Immature natural killer cell (primary cell): ENCODE data around the gene SULT1A2. TPM values are rescaled to one million over a fixed set of nuclear protein-coding genes. Genes with fewer than 3 reads are reported as not detected.
A peak's percentile ranks its signal among the peaks of the same experiment; 100 is the strongest.

Source experiments
- DNase-seq, 3 donors: peaks; one replicate each; pipeline ENCODE4 v3.0.0; 2022; ENCODE audit warnings: mixed read lengths in 1 of 3
- H3K27ac Mint-ChIP-seq, 6 donors: one replicate each; pipeline ENCODE4 v1.8.0; 2020; ENCODE audit warnings: mixed read lengths in 6 of 6, mild to moderate bottlenecking in 5 of 6, inconsistent platforms in 4 of 6, moderate library complexity in 3 of 6
- H3K27me3 Mint-ChIP-seq, 3 donors: one replicate each; pipeline ENCODE4 v1.8.0; 2020 to 2021; ENCODE audit warnings: low read depth in 3 of 3, mild to moderate bottlenecking in 3 of 3, mixed read lengths in 3 of 3, moderate library complexity in 3 of 3, inconsistent platforms in 1 of 3
- H3K36me3 Mint-ChIP-seq, 3 donors: one replicate each; pipeline ENCODE4 v1.8.0; 2020; ENCODE audit warnings: mixed read lengths in 3 of 3, inconsistent platforms in 2 of 3, mild to moderate bottlenecking in 2 of 3
- H3K4me1 Mint-ChIP-seq, 2 donors: one replicate each; pipeline ENCODE4 v1.8.0; 2020; ENCODE audit warnings: inconsistent platforms in 2 of 2, mild to moderate bottlenecking in 2 of 2, mixed read lengths in 2 of 2, moderate library complexity in 1 of 2
- H3K4me3 Mint-ChIP-seq, 5 donors: one replicate each; pipeline ENCODE4 v1.8.0; 2020; ENCODE audit warnings: mild to moderate bottlenecking in 5 of 5, mixed read lengths in 5 of 5, inconsistent platforms in 3 of 5, moderate library complexity in 3 of 5
- H3K9me3 Mint-ChIP-seq, 6 donors: one replicate each; pipeline ENCODE4 v1.8.0; 2020; ENCODE audit warnings: mild to moderate bottlenecking in 6 of 6, mixed read lengths in 6 of 6, inconsistent platforms in 4 of 6, moderate library complexity in 3 of 6
- polyA plus RNA-seq, 3 donors: library from polyadenylated mRNA; unstranded; fragments of 300-500 nt; fragmentation: Illumina TruSeq; gene quantifications; one replicate each; pipeline ENCODE4 v1.2.3, GENCODE V29; 2021

SULT1A2 gene
- polyA plus RNA-seq, 3 donors from 2014 or later: 0.44 TPM; not detected in 2

- H3K27me3 Mint-ChIP-seq: peaks cover 0 to 2% (median 0%) of the 10 kb centered on the region in 3 donors
- H3K4me3 Mint-ChIP-seq: no peak overlapping the region
- no peak for DNase-seq
- H3K9me3 Mint-ChIP-seq: no peaks in the 10 kb centered on the region
- H3K4me1 Mint-ChIP-seq: peaks cover 0 to 2% of the 10 kb centered on the region in 2 donors
- H3K27ac Mint-ChIP-seq: no peak overlapping the region
- peaks cover 0 to 30% (median 3%) of the 10 kb centered on the region in 3 donors for H3K36me3 Mint-ChIP-seq
Observed at GRCh38 chr16:28590384-28591340, 6.2 kb downstream of the SULT1A2 start.

DNA sequence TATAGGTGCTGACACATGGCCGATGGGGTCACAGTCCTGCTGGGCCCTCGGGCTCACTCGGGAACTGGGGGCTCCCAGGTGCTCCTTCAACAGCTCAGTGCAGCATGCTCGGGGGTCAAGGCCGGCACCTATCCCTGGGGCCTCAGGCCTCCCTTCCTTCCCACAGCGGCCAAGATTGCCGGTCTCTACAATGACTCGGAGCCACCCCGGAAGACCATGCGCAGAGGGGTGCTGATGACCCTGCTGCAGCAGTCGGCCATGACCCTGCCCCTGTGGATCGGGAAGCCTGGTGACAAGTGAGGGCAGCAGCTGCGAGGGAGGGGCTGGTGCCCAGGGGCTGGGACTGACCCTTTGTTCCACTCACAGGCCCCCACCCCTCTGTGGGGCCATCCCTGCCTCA is 6.9 kb downstream of the SULT1A2 start:
- Mint-ChIP-seq H3K4me3 (no peak overlapping the region), H3K9me3 (no peaks in the 10 kb centered on the region), H3K4me1 (peaks cover 0 to 2% of the 10 kb centered on the region in 2 donors), H3K36me3 (peaks cover 3 to 31% (median 4%) of the 10 kb centered on the region in 3 donors), H3K27me3 (peaks cover 0 to 2% (median 0%) of the 10 kb centered on the region in 3 donors), H3K27ac (no peak overlapping the region)
- no peak for DNase-seq

- peaks cover 0 to 2% of the 10 kb centered on the region in 2 donors for H3K4me1 Mint-ChIP-seq
- H3K27me3 Mint-ChIP-seq: peaks cover 0 to 2% (median 0%) of the 10 kb centered on the region in 3 donors
- H3K9me3 Mint-ChIP-seq: no peaks in the 10 kb centered on the region
- no peak overlapping the region for H3K27ac Mint-ChIP-seq
- no peak for DNase-seq
- no peak overlapping the region for H3K4me3 Mint-ChIP-seq
- H3K36me3 Mint-ChIP-seq: peaks cover 4 to 31% (median 4%) of the 10 kb centered on the region in 3 donors
Observed at GRCh38 chr16:28589069-28589468, 7.8 kb downstream of the SULT1A2 start.

- Mint-ChIP-seq H3K27ac (peak overlapping the region in 1 of 6 donors; percentile 4), H3K27me3 (peaks cover 0 to 2% (median 2%) of the 10 kb centered on the region in 3 donors), H3K36me3 (peaks cover 4 to 40% (median 5%) of the 10 kb centered on the region in 3 donors), H3K4me3 (no peak overlapping the region), H3K9me3 (no peaks in the 10 kb centered on the region), H3K4me1 (no peaks in the 10 kb centered on the region)
- DNase-seq: no peak
Observed at GRCh38 chr16:28587386-28587785, 9.5 kb downstream of the SULT1A2 start.

DNA sequence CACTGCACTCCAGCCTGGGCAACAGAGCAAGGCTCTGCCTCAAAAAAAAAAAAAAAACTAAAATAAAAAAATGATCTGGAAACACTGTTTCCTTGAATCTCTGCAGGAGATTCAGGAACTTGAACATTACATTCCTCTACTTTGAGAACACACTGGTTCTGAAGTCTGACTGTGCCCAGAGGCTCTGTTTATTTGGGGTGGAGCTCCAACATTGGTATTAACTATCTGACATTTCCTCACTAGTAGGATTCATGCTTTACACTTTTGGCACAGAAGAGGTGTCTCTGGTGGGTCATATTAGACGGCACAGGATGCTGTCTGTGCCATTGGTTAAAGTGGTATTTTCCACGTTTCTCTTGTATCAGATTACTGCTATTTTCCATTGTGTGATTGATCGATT is 10.4 kb downstream of the SULT1A2 start:
- DNase-seq: no peak
- Mint-ChIP-seq H3K9me3 (no peaks in the 10 kb centered on the region), H3K4me1 (no peaks in the 10 kb centered on the region), H3K27ac (no peak overlapping the region), H3K36me3 (peaks cover 10 to 43% (median 11%) of the 10 kb centered on the region in 3 donors), H3K27me3 (peaks cover 0 to 2% (median 2%) of the 10 kb centered on the region in 3 donors), H3K4me3 (no peak overlapping the region)

GRCh38 chr16:28585674-28586073 is 11.2 kb downstream of the SULT1A2 start:
- H3K4me3 Mint-ChIP-seq: no peak overlapping the region
- H3K27me3 Mint-ChIP-seq: peaks cover 0 to 2% (median 2%) of the 10 kb centered on the region in 3 donors
- H3K36me3 Mint-ChIP-seq: peaks cover 10 to 43% (median 15%) of the 10 kb centered on the region in 3 donors
- no peaks in the 10 kb centered on the region for H3K9me3 Mint-ChIP-seq
- no peak for DNase-seq
- no peak overlapping the region for H3K27ac Mint-ChIP-seq
- no peaks in the 10 kb centered on the region for H3K4me1 Mint-ChIP-seq

DNA sequence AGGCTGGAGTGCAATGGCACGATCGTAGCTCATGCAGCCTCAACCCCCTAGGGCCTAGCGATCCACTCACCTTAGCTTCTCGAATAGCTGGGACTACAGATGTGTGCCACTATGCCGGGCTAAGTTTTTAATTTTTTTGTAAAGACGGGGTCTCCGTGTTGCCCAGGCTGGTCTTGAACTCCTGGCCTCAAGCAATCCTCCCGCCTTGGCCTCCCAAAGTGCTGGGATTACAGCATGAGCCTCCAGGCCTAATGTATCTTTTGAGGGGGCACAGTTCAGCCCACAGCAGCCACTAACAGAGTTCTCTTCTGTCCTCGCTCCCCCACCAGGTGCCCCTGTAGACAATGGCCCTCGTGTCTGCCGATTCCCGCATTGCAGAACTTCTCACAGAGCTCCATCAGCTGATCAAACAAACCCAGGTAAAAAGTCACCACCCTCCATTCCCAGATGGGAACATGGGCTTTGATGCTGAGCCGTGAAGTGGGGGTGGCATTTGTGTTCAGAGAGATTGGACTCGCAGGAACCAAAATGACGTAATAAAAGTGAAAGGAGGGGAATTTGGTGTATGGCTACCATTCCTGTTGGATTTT is 16.0 kb downstream of the SULT1A2 start:
- no peak overlapping the region for H3K4me3 Mint-ChIP-seq
- peaks cover 2 to 5% of the 10 kb centered on the region in 2 donors for H3K4me1 Mint-ChIP-seq
- H3K36me3 Mint-ChIP-seq: peaks cover 14 to 29% (median 15%) of the 10 kb centered on the region in 3 donors
- H3K9me3 Mint-ChIP-seq: no peaks in the 10 kb centered on the region
- H3K27me3 Mint-ChIP-seq: peaks cover 0 to 2% (median under 1%) of the 10 kb centered on the region in 3 donors
- no peak overlapping the region for H3K27ac Mint-ChIP-seq
- DNase-seq: no peak

DNA sequence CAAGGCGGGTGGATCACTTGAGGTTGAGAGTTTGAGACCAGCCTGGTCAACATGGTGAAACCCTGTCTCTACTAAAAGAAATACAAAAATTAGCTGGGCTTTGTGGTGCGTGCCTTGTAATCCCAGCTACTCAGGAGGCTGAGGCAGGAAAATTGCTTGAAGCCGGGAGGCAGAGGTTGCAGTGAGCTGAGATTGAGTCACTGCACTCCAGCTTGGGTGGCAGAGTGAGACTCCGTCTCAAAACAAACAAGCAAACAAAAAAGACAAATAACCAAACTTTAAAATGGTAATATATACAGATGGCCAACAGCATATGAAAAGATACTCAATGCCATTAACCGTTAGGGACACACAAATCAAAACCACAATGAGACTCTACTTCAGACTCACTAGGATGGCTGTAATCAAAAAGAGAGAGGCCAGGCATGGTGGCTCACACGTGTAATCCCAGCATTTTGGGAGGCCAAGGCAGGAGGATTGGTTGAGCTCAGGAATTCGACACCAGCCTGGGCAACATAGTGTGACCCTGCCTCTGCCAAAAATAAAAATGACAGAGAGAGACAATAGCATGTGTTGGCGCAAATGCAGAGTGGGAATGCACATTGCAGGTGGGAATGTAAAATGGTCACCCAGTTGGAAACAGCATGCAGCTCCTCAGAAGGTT is 21.3 kb downstream of the SULT1A2 start:
- H3K9me3 Mint-ChIP-seq: no peaks in the 10 kb centered on the region
- H3K4me1 Mint-ChIP-seq: peaks cover 34 to 46% of the 10 kb centered on the region in 2 donors
- H3K27me3 Mint-ChIP-seq: no peaks in the 10 kb centered on the region
- peaks cover 0 to 6% (median 5%) of the 10 kb centered on the region in 3 donors for H3K36me3 Mint-ChIP-seq
- H3K27ac Mint-ChIP-seq: no peak overlapping the region
- no peak overlapping the region for H3K4me3 Mint-ChIP-seq
- DNase-seq: no peak

- DNase-seq: no peak
- Mint-ChIP-seq H3K9me3 (no peaks in the 10 kb centered on the region), H3K4me3 (no peak overlapping the region), H3K36me3 (peaks cover 0 to 5% (median 5%) of the 10 kb centered on the region in 3 donors), H3K27ac (peak overlapping the region in 1 of 6 donors; percentile 2), H3K27me3 (no peaks in the 10 kb centered on the region), H3K4me1 (peaks cover 34 to 46% of the 10 kb centered on the region in 2 donors)
Observed at GRCh38 chr16:28574925-28575324, 21.9 kb downstream of the SULT1A2 start.

- DNase-seq: no peak
- H3K4me3 Mint-ChIP-seq: no peak overlapping the region
- H3K36me3 Mint-ChIP-seq: peaks cover 0 to 5% (median 3%) of the 10 kb centered on the region in 3 donors
- H3K4me1 Mint-ChIP-seq: peaks cover 37 to 46% of the 10 kb centered on the region in 2 donors
- H3K9me3 Mint-ChIP-seq: no peaks in the 10 kb centered on the region
- H3K27me3 Mint-ChIP-seq: no peaks in the 10 kb centered on the region
- peak overlapping the region in 5 of 6 donors; percentile 23 to 70 (median 69) for H3K27ac Mint-ChIP-seq
Observed at GRCh38 chr16:28573738-28574718, 22.8 kb downstream of the SULT1A2 start.

DNA sequence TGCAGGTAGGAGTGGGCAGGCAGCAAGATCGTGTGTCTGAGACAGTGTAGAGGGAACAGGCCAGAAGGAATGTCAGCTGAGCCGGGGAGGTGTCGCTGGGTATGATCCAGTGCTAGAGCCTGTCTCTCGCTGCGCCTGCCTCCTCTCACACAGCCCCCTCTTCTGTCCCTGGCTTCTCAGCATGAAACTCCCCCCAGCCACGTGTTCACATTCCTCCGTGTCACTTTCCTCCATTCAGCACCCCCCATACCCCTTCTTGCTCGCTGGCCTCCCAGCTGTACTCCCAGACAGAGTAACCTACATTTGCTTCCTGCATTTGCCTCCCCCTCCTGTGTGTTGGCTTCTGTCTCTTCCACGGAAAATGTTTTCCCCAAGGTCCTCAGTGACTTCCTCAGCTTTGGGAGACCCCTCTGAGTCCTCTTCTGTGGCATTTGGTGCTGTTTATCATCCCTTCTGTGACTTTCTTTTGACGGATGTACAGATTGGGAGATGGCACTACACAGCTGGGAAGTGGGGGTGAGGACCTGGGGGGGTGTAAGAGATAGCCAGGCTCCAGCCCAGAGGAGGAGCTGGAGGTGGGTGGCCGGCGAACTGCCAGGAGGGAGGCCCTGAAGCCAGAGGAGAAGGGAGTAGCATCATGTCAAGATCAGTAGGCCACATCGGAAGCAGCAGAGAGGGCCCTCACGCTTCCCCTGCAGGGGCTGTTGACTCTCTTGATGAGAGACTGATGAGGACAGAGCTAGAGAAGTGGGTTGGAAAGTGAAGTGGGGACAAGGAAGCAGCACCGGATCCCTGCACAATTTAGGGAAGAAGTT is 23.9 kb downstream of the SULT1A2 start:
- H3K9me3 Mint-ChIP-seq: no peaks in the 10 kb centered on the region
- no peaks in the 10 kb centered on the region for H3K27me3 Mint-ChIP-seq

More for the DNA sequence above, 23.9 kb downstream of the SULT1A2 start:
- Mint-ChIP-seq H3K27ac (peak overlapping the region in 5 of 6 donors; percentile 23 to 73 (median 69)), H3K4me3 (no peak overlapping the region), H3K4me1 (peaks cover 36 to 41% of the 10 kb centered on the region in 2 donors), H3K36me3 (peaks cover 0 to 5% (median 0%) of the 10 kb centered on the region in 3 donors)
- no peak for DNase-seq
